KMS-11 (cell line): Measurements from ENCODE around the gene COX19.

Experiments
- H2AFZ ChIP-seq: fragments of 200-600 bp; sonication (generic); 2 replicates; pipeline ENCODE4 v1.6.1; 2016; ENCODE audit warnings: antibody characterized with exemption, mixed run types, low read depth
- H3K27ac ChIP-seq: fragments of 200-600 bp; sonication (generic); 2 replicates; pipeline ENCODE4 v1.6.1; 2016; ENCODE audit warnings: mild to moderate bottlenecking, mixed run types
- H3K27me3 ChIP-seq: fragments of 200-600 bp; sonication (generic); 2 replicates; pipeline ENCODE4 v1.6.1; 2017; ENCODE audit warnings: mild to moderate bottlenecking, low read depth, mixed run types, moderate library complexity; ENCODE audit not compliant: insufficient read depth
- H3K36me3 ChIP-seq: fragments of 200-600 bp; sonication (generic); 2 replicates; pipeline ENCODE4 v1.6.1; 2017; ENCODE audit warnings: mild to moderate bottlenecking, mixed run types; ENCODE audit not compliant: insufficient read depth
- H3K4me1 ChIP-seq: fragments of 200-600 bp; sonication (generic); 2 replicates; pipeline ENCODE4 v1.6.1; 2016; ENCODE audit warnings: mild to moderate bottlenecking, low read depth, mixed run types; ENCODE audit not compliant: poor library complexity, severe bottlenecking
- H3K4me2 ChIP-seq: fragments of 200-600 bp; sonication (generic); 2 replicates; pipeline ENCODE4 v1.7.0; 2016; ENCODE audit warnings: mild to moderate bottlenecking, mixed run types
- H3K4me3 ChIP-seq: fragments of 200-600 bp; sonication (generic); IDR thresholded peaks from 2 replicates; pipeline ENCODE4 v1.6.1; 2017; ENCODE audit warnings: low read depth, low read length, mixed read lengths; ENCODE audit not compliant: insufficient read depth
- H3K79me2 ChIP-seq: fragments of 200-600 bp; sonication (generic); 2 replicates; pipeline ENCODE4 v1.6.1; 2016; ENCODE audit warnings: low read depth, mixed run types; ENCODE audit not compliant: insufficient read depth
- H3K9ac ChIP-seq: fragments of 200-600 bp; sonication (generic); 2 replicates; pipeline ENCODE4 v1.6.1; 2016; ENCODE audit warnings: mild to moderate bottlenecking, mixed run types
- H4K20me1 ChIP-seq: fragments of 200-600 bp; sonication (generic); 2 replicates; pipeline ENCODE4 v1.6.1; 2016; ENCODE audit warnings: mild to moderate bottlenecking, mixed run types; ENCODE audit not compliant: insufficient read depth
- TF ChIP-seq, protein P1 (sequence below): fragments of 200-600 bp; sonication (generic); conservative IDR thresholded peaks from 2 replicates; pipeline ENCODE4 v1.6.1; 2017; ENCODE audit warnings: low read depth, mild to moderate bottlenecking, antibody characterized with exemption, low read length, moderate library complexity, mixed read lengths

COX19 gene

DNA sequence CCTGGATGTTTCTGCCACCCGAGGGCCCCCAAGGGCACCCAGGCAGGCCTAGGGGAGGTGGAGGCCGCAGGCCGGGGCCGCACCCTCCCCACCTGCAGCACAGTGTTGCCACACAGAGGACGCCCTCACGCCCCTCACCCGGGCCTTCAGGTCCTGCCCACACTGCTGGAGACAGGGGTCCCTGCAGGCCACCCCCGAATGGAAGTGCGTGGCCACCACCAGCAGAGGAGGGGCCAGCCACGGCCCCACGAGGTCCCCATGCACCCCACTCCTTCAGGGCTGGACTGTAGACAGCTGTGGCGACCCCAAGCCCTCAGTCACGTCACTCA is 56.3 kb downstream of the COX19 start:
- Histone ChIP-seq H3K4me2 (no peak overlapping the region), H3K36me3 (no peaks in the 10 kb centered on the region), H3K4me1 (peaks cover 16% of the 10 kb centered on the region), H4K20me1 (no peaks in the 10 kb centered on the region), H3K27ac (no peak overlapping the region), H2AFZ (no peak overlapping the region), H3K79me2 (no peaks in the 10 kb centered on the region), H3K27me3 (peaks cover 16% of the 10 kb centered on the region; the same call in 1 of the 2 replicates), H3K4me3 (no peak overlapping the region), H3K9ac (no peak overlapping the region)
- TF ChIP-seq, protein P1, sequence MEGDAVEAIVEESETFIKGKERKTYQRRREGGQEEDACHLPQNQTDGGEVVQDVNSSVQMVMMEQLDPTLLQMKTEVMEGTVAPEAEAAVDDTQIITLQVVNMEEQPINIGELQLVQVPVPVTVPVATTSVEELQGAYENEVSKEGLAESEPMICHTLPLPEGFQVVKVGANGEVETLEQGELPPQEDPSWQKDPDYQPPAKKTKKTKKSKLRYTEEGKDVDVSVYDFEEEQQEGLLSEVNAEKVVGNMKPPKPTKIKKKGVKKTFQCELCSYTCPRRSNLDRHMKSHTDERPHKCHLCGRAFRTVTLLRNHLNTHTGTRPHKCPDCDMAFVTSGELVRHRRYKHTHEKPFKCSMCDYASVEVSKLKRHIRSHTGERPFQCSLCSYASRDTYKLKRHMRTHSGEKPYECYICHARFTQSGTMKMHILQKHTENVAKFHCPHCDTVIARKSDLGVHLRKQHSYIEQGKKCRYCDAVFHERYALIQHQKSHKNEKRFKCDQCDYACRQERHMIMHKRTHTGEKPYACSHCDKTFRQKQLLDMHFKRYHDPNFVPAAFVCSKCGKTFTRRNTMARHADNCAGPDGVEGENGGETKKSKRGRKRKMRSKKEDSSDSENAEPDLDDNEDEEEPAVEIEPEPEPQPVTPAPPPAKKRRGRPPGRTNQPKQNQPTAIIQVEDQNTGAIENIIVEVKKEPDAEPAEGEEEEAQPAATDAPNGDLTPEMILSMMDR = no peak

DNA sequence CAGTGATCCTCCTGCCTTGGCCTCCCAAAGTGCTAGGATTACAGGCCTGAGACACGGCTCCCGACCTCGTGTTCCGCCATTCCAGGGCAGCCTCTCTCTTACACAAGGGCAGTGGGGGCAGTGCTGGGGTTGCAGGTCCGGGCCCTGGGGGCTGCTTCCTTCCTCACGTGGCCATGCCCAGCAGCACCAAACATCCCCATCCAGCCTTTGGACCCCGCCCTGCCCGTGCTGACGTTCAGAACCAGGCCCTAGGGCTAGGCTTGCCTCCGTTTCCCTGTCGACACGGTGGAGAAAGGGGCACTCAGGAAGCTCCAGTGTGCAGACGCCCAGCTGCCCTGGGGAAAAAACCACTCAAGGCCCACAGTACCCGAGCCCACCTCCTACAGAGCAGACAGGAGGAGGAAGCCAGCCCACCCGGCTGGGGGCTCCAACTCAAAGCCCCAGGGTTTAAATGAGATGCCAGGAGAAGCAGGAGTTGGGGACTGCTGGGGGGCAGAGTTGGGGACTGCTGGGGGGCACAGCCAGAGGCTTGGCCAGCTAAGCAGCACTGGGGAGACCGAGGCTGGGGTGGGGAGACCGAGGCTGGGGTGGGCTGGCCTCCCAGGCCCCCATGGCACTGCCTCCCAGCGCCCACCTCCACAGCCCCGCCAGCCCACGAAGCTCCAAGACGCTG is 56.8 kb downstream of the COX19 start:
- Histone ChIP-seq H3K27me3 (peaks cover 16% of the 10 kb centered on the region; the same call in 1 of the 2 replicates), H3K36me3 (no peaks in the 10 kb centered on the region), H3K79me2 (no peaks in the 10 kb centered on the region), H3K4me1 (peaks cover 14% of the 10 kb centered on the region), H3K27ac (no peak overlapping the region), H2AFZ (no peak overlapping the region), H4K20me1 (no peaks in the 10 kb centered on the region), H3K4me3 (no peak overlapping the region), H3K4me2 (no peak overlapping the region), H3K9ac (no peak overlapping the region)
- TF ChIP-seq, protein P1 = no peak

DNA sequence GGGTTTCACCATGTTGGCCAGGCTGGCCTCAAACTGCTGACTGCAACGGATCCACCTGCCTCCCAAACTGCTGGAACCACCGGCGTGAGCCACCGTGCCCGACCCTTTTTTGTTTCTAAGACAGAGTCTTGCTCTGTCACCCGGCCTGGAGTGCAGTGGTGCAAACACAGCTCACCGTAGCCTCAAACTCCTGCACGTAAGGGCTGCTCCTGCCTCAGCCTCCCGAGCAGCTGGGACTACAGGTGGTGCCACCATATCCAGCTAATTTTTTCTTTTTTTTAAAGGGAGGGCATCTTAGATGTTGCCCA is 57.3 kb downstream of the COX19 start:
- Histone ChIP-seq H2AFZ (no peak overlapping the region), H3K27me3 (peaks cover 16% of the 10 kb centered on the region; the same call in 1 of the 2 replicates), H3K36me3 (no peaks in the 10 kb centered on the region), H3K9ac (no peak overlapping the region), H3K27ac (no peak overlapping the region), H3K79me2 (no peaks in the 10 kb centered on the region), H3K4me3 (no peak overlapping the region), H4K20me1 (no peaks in the 10 kb centered on the region), H3K4me2 (no peak overlapping the region), H3K4me1 (peaks cover 10% of the 10 kb centered on the region)
- TF ChIP-seq, protein P1 = no peak

DNA sequence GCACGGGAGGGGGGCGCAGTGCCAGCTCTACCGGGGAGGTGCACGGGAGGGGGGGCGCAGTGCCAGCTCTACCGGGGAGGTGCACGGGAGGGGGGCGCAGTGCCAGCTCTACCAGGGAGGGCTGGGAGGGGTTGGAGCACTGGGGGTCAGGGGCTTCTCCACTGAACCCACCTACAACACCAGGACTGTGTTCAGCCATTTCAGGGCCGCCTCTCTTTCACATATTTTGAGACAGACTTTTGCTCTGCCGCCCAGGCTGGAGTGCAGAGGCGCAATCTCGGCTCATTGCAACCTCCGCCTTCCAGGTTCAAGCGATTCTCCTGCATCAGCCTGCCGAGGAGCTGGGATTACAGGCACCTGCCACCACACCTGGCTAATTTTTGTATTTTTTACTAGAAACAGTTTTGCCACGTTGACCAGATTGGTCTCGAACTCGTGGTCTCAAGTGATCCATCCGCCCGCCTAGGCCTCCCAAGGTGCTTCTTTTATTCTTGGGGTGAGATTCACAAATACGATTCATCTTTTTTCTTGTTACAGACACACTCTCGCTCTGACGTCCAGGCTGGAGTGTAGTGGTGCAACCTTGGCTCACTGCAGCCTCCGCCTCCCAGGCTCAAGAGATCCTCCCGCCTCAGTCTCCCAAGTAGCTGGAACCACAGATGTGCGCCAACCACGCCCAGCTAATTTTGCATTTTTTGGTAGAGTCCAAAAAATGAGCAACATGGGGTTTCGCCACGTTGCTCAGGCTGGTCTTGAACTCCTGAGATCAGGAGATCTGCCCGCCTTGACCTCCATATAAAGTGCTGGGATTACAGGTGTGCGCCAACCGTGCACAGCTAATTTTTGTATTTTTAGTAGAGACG is 57.9 kb downstream of the COX19 start:
- Histone ChIP-seq H3K27me3 (peaks cover 20% of the 10 kb centered on the region; the same call in 1 of the 2 replicates), H3K36me3 (no peaks in the 10 kb centered on the region), H2AFZ (no peak overlapping the region), H4K20me1 (no peaks in the 10 kb centered on the region), H3K9ac (no peak overlapping the region), H3K4me1 (peaks cover 6% of the 10 kb centered on the region), H3K4me3 (no peak overlapping the region), H3K27ac (no peak overlapping the region), H3K4me2 (no peak overlapping the region), H3K79me2 (no peaks in the 10 kb centered on the region)
- TF ChIP-seq, protein P1 = no peak
